ENCODE results near the gene PTMS.

GRCh38 chr12:6752167-6752920 lies 13.8 kb upstream of the PTMS start:
- TF ChIP-seq, protein P1, sequence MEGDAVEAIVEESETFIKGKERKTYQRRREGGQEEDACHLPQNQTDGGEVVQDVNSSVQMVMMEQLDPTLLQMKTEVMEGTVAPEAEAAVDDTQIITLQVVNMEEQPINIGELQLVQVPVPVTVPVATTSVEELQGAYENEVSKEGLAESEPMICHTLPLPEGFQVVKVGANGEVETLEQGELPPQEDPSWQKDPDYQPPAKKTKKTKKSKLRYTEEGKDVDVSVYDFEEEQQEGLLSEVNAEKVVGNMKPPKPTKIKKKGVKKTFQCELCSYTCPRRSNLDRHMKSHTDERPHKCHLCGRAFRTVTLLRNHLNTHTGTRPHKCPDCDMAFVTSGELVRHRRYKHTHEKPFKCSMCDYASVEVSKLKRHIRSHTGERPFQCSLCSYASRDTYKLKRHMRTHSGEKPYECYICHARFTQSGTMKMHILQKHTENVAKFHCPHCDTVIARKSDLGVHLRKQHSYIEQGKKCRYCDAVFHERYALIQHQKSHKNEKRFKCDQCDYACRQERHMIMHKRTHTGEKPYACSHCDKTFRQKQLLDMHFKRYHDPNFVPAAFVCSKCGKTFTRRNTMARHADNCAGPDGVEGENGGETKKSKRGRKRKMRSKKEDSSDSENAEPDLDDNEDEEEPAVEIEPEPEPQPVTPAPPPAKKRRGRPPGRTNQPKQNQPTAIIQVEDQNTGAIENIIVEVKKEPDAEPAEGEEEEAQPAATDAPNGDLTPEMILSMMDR (IDR thresholded peaks at IDR 0.05), result no peak
- no peak for TF ChIP-seq POLR2A (IDR thresholded peaks at IDR 0.05)
